Activated CD4-positive, alpha-beta T cell treated with anti-CD3 and anti-CD28 coated beads for 24 hours (primary cell): ENCODE measurements around the gene ZNF853.

Source experiments
- DNase-seq, 2 donors: peaks; one replicate each; pipeline ENCODE4 v3.0.0-alpha.2; 2020; ENCODE audit warnings: low read depth in 2 of 2

Gene ZNF853

DNA sequence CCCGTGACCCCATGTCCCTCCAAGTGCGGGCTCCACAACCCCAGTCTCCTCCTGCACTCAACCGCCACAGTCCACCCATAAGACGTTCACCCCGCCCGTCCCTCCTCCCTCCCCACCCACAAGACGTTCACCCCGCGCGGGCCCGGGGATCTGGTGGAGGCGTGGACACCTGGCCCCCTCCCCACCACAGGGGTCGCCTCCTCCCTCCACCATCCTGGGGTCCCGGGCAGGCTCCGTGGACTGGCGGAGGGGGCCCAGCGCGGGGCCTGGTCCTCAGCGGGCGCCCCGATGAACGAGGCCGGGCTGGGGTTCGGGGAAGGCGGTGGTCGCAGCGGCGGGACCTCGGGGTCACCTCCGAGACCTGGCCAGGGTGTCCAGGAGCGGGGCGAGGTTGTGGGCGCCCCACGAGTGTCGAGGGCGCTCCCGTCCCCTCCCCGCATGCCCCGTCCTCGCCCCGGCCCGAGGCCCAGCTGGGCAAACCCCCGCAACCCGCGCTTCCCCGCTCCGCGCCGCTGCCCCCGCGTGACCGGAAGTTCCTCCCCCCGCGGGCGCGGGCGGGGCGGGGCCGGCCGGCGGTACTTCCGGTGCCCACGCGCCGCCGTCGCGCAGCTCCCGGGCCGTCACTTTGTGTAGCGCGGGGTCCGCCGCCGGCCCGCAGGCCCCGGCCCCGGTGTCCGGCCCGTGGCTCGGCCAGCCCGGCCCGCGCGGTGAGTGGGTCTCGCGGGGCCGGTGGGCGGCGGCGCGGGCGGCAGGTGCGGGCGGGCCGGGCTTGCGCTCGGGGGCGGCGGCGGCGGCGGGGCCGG, 21.5 kb downstream of the ZNF853 start, which contains the start of gene ZNF316:
TSS of gene ZNF316 (plus strand) at position 578 of the 803 bp plus-strand sequence. CDS start 5,092 bp downstream, outside the sequence.
- DNase-seq: peak; percentile 38 to 39

DNA sequence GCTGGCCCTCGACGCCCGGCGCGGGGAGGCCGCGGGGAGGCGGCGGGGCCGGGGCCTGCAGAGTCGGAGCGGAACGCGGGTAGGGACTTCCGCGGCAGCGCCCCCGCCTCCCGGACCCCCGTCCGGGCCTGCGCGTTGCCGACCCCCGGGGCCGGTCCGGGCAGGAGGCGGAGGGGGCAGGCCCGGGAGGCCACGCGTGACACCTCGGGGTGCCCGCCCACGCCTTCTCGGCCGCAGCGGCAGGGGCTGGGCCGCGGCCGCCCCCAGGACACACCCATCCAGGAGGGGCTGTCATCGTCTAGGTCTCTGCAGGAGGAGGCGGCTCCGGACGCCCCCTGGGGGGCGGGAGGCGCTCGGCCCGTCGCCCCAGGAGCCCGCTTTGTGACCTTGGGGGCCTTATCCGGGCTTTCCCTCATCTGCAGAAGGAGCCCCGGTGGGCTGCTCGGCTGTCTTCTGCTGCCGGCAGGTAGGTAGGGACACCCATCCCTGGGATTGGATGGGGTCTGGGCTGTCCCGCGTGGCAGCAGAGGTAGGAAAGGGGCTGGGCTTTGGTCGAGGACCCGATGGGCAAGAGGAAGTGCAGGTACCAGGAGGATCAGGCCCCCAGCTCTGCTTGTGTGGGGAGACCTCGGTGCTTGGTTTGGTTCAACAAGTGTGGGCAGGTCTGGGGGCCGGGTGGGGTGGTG, 22.3 kb downstream of the ZNF853 start:
- DNase-seq: peak; percentile 26 to 37

GRCh38 chr7:6639032-6639431, 23.6 kb downstream of the ZNF853 start:
- no peak for DNase-seq

GRCh38 chr7:6639627-6640026, 24.2 kb downstream of the ZNF853 start:
- no peak for DNase-seq

DNA sequence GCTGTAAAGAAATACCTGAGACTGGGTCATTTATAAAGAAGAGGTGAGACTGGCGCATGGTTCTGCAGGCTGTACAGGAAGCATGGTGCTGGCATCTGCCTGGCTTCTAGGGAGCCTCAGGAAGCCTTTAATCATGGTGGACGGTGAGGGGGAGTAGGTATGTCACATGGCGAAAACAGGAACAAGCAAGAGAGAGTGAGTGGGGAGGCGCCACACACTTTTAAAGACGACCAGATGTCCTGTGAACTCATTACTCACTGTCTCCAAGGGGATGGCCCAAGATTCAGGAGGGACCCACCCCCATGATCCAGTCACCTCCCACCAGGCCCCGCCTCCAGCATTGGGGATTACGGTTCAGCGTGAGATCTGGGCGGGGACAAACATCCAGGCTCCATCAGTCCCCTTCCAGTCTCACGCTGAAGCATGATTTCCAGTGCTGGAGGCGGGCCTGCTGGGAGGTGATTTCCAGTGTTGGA, 24.9 kb downstream of the ZNF853 start:
- peak in 1 of 2 donors; percentile 31 for DNase-seq

DNA sequence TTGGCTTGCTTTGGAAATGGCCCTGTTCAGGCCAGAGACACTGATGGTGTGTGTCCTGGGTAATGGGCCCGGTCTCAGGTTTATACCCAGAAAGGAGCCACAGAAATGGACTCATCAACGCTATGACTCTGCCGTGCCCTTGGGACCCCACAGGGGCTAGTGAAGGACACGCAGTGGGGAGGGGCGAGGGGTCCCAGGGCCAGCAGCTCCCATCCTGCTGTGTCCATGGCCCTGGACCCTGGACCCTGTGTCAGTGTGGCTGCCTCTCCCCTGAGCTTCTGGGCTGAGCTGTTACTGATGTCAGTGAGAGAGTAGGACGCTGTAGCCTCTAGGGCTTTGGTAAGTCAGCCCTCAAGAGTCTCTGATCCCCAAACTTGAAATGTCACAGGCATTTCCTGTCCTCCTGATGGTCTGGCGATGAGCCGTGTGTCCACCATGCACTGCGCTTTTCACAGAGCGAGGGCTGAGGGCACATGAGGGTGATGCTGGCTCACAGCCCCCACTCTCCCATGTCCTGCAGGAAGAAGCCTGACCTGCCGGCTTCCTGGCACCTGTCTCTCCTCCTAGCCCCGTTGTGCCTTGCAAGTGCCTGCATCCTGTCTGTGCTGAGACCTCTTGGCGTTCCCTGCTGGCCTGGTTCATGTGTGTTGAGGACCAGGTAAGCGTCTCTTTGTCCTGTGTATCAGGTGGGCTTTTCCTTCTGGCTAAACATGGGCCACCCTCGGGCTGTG, 26.1 kb downstream of the ZNF853 start:
- DNase-seq: no peak

GRCh38 chr7:6642239-6642839, 26.9 kb downstream of the ZNF853 start:
- DNase-seq: no peak

DNA sequence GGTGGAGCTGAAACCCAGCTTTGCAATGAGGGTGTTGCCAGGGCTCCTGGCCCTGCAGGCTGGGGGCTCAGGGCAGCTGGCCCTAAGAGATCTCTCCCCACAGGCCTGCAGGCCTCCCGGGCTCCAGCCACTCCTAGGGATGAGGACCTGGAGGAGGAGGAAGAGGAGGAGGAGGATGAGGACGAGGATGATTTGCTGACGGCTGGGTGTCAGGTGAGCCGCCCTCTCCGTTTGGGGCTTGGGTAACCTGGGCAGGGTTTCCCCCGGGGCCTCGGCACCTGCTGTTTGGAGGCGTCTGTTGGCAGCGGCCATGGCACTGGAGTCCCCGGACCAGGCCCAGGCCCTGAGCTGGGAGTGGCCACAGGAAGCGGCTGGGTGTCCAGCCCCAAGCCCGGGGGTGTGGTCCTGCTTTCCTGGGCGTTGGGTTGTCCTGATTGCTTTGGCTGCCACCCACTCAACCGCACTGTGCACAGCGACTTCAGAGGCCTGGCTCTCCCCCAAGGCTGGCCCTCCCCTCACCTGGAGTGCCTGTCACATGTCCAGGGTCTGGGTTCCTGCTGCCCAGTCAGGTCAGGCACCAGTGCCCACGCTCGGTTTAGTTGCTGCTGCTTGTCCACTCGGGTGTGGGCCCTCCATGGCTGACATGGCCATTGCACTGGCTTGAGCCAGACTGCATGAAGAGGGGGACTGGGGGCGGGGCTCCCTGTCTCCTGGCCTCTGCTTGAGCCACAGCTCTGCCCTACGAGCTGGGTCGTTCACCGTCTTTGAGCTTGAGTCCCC, 27.6 kb downstream of the ZNF853 start:
- DNase-seq: no peak

GRCh38 chr7:6643915-6644625, 28.7 kb downstream of the ZNF853 start:
- DNase-seq: no peak

- DNase-seq: no peak
Observed at GRCh38 chr7:6644728-6645127, 29.3 kb downstream of the ZNF853 start.

DNA sequence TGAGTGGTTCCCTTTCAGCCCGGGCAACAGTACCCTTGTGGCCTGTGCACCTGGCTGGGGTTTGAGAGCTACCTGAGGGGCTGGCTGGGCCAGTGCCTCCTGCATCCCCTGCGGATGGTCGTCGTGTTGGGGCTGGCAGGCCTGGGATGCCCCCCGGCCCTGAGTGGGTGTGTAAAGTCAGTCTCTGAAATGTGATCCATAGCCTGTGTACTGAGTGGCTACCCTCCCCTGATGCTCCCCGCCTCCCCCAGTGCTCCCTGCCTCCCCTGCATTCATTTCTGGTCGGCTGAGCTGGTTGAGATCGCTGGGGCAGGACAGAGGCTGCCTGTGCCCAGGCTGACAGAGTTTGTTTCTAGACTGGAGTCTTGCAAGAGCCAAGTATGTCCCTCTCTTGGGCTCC, 31.1 kb downstream of the ZNF853 start:
- DNase-seq: no peak

DNA sequence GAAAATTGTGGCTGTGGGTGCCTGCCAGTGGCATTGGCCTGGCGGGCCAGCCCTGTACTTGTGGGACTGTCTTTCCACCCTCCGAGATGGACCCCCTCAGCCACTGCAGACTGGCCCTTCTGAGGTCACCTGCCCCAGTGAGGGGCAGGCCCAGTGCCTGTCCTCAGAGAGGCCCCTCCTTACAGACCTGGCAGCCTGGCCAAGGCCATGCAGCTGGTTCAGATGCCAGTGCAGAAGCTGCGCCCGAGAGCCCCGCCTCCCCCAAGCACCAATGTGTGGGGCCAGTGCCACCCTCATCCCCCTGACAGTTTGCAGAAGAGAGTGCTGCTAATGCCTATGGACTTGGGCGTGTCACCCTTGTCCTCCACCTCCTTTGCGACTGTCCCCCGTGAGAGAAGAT, 31.7 kb downstream of the ZNF853 start:
- DNase-seq: no peak

- no peak for DNase-seq
Observed at GRCh38 chr7:6647541-6647940, 32.1 kb downstream of the ZNF853 start.

- no peak for DNase-seq
Observed at GRCh38 chr7:6648066-6648814, 32.8 kb downstream of the ZNF853 start.

GRCh38 chr7:6648815-6649104, 33.4 kb downstream of the ZNF853 start:
- no peak for DNase-seq

GRCh38 chr7:6649241-6649961, 34.0 kb downstream of the ZNF853 start:
- DNase-seq: no peak

DNA sequence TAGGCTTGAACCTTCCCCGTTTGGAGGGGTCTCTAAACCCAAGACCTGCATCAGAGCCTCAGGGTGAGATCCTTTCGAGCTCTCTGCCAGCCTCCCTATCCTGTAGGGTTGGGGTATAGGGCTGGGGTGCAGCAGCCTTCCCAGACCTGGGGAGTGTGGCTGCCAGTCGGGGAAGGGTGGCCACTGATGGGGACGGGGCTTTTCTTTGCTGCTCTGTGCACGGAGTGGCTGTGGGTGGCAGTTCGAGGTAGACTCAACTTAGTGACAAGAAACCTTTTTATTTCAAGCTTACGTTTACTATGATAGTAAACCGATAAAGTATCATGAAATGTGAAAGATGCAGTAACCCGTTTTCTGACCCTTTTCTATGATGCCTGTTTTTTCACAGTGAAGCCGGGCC, 34.7 kb downstream of the ZNF853 start:
- no peak for DNase-seq

GRCh38 chr7:6650521-6651011, 35.2 kb downstream of the ZNF853 start:
- DNase-seq: no peak

DNA sequence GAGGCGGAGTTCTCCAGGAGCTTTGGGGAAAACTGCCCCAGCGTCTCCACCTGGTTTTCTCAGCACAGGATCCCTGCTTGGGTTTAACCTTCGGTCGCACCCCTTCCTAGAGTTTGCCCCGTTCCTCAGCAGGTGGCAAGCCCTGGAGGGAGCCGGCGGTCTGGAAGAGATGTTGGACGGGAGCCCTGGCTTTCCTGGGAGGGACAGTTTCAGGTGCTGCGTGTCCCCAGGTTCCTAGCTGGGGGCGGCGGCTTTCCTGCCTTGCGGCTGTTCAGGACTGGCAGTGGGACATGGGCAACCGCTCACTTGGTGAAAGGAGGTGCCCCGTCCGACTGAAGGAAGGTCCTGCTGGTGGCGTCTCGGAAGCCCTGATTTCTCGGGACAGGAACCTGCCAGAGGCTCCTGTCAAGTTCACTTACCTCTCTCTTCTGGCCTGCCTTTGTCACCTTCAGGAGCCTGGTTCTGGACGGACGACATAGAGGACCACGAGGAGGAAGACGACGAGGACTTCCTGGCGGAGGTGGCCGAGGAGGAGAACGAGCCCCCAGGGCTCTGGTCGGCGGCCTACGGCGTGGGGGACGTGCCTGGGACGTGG, 36.5 kb downstream of the ZNF853 start:
- DNase-seq: no peak
